Prostate gland (tissue), 2 donors: Measurements from ENCODE around the gene S100A12.

Source experiments
- POLR2AphosphoS5 ChIP-seq: sonication (generic); formaldehyde crosslinking; IDR thresholded peaks from one replicate; pipeline ENCODE4 v1.6.1; 2017; ENCODE audit warnings: antibody characterized with exemption
- TF ChIP-seq, protein P1 (sequence below), 4 experiments: fragments of 200-600 bp in 2 of 4; fragments of 450-650 bp in 2 of 4; sonication (generic) in 2 of 4; IDR thresholded peaks; 1 replicate in 3 of 4; 2 replicates in 1 of 4; pipeline ENCODE4 v1.5.1; 2016 to 2019; ENCODE audit warnings: antibody characterized with exemption in 4 of 4, mild to moderate bottlenecking in 2 of 4, moderate library complexity in 2 of 4

DNA sequence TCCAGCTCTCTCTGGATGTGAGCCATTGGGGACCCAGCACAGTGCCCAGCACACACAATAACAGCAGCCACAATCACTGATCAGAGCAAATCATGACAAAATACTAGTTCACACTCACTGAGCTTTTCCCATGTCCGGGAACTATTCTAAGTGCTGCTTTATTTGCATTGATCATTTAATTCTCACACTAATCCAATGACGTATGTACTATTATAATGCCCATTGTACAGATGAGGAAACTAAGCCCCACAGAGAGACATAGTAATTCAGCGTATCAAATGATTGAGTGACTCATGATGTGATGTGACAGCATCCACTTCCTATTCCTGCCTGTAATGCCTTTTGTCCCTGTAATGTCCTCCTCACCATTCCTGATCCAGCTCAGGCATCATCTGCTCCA is 17.4 kb upstream of the S100A12 start:
- TF ChIP-seq, protein P1, sequence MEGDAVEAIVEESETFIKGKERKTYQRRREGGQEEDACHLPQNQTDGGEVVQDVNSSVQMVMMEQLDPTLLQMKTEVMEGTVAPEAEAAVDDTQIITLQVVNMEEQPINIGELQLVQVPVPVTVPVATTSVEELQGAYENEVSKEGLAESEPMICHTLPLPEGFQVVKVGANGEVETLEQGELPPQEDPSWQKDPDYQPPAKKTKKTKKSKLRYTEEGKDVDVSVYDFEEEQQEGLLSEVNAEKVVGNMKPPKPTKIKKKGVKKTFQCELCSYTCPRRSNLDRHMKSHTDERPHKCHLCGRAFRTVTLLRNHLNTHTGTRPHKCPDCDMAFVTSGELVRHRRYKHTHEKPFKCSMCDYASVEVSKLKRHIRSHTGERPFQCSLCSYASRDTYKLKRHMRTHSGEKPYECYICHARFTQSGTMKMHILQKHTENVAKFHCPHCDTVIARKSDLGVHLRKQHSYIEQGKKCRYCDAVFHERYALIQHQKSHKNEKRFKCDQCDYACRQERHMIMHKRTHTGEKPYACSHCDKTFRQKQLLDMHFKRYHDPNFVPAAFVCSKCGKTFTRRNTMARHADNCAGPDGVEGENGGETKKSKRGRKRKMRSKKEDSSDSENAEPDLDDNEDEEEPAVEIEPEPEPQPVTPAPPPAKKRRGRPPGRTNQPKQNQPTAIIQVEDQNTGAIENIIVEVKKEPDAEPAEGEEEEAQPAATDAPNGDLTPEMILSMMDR (IDR thresholded peaks at IDR 0.05), result no peak
- TF ChIP-seq POLR2AphosphoS5, result no peak
